Esophagus (tissue), 2 donors: ENCODE data around the gene ZNF28. TPM values are rescaled to one million over a fixed set of nuclear protein-coding genes. Genes with fewer than 3 reads are reported as not detected.
"Not testable (repeated sequence)": the region's sequence is repeated elsewhere in the genome, so short reads cannot be mapped to it uniquely, and the experiment has no call there.

Source experiments
- H3K27ac ChIP-seq, 2 donors: one replicate each; pipeline ENCODE4 v1.5.1; 2013; ENCODE audit warnings: low read depth in 2 of 2, mild to moderate bottlenecking in 2 of 2, inconsistent platforms in 1 of 2, low read length in 1 of 2, moderate library complexity in 1 of 2
- H3K27me3 ChIP-seq, 2 donors: one replicate each; pipeline ENCODE4 v1.6.1; 2013; ENCODE audit warnings: low read length in 2 of 2, control low read depth in 1 of 2, mild to moderate bottlenecking in 1 of 2; ENCODE audit not compliant: insufficient read depth in 2 of 2, control insufficient read depth in 1 of 2
- H3K36me3 ChIP-seq, 2 donors: one replicate each; pipeline ENCODE4 v1.6.1; 2013; ENCODE audit warnings: low read length in 1 of 2; ENCODE audit not compliant: control insufficient read depth in 2 of 2, insufficient read depth in 2 of 2
- H3K4me1 ChIP-seq, 2 donors: one replicate each; pipeline ENCODE4 v1.6.1; 2013; ENCODE audit warnings: low read length in 1 of 2; ENCODE audit not compliant: control insufficient read depth in 2 of 2, insufficient read depth in 2 of 2
- H3K4me3 ChIP-seq, 2 donors: one replicate each; pipeline ENCODE4 v1.5.1; 2013; ENCODE audit warnings: low read length in 2 of 2, mild to moderate bottlenecking in 2 of 2, low read depth in 1 of 2, moderate library complexity in 1 of 2
- H3K9me3 ChIP-seq, 2 donors: one replicate each; pipeline ENCODE4 v1.6.1; 2013; ENCODE audit warnings: mild to moderate bottlenecking in 2 of 2, low read depth in 1 of 2, low read length in 1 of 2, moderate library complexity in 1 of 2; ENCODE audit not compliant: control insufficient read depth in 2 of 2, insufficient read depth in 1 of 2
- WGBS, 2 donors: extraction: QIAGEN DNeasy Blood & Tissue Kit; methylation state at CpG; one replicate each; pipeline ENCODE4 v1.1.7; 2013; 5-methylcytosine and 5-hydroxymethylcytosine counted together
- polyA plus RNA-seq, 2 donors: library from polyadenylated mRNA; stranded (reverse); fragments of 200-250 nt; gene quantifications; one replicate each; pipeline ENCODE4 v1.2.3, GENCODE V29; 2013
- donor health status: healthy with polysubstance abuse.
- donor health status: Bipolar disorder and iron deficiency.

Gene ZNF28
- polyA plus RNA-seq, 2 donors = 2.3 to 2.6 TPM

- H3K27me3 ChIP-seq = no peaks in the 10 kb centered on the region
- WGBS, 2 donors = 90 to 94% methylated on average over 5 of the region's 5 CpGs
Observed at GRCh38 chr19:52825765-52826164, 4.3 kb upstream of the ZNF28 start.

GRCh38 chr19:52823676-52824075 is 2.2 kb upstream of the ZNF28 start:
- H3K36me3 ChIP-seq = no peaks in the 10 kb centered on the region
- no peak overlapping the region for H3K4me3 ChIP-seq
- peaks cover 0 to 2% of the 10 kb centered on the region in 2 donors for H3K9me3 ChIP-seq
- H3K4me1 ChIP-seq = no peaks in the 10 kb centered on the region
- 95% methylated on average over 12 of the region's 12 CpGs for WGBS, 2 donors
- H3K27me3 ChIP-seq = no peaks in the 10 kb centered on the region
- H3K27ac ChIP-seq = no peak overlapping the region

More at GRCh38 chr19:52825765-52826164, 4.3 kb upstream of the ZNF28 start:
- H3K9me3 ChIP-seq = peaks cover 0 to 2% of the 10 kb centered on the region in 2 donors
- no peaks in the 10 kb centered on the region for H3K4me1 ChIP-seq
- H3K36me3 ChIP-seq = no peaks in the 10 kb centered on the region
- H3K4me3 ChIP-seq = no peak overlapping the region
- no peak overlapping the region for H3K27ac ChIP-seq

GRCh38 chr19:52820472-52821203 is 795 bp downstream of the ZNF28 start:
- H3K36me3 ChIP-seq = not testable (repeated sequence)

GRCh38 chr19:52809801-52810200 is 11.6 kb downstream of the ZNF28 start:
- H3K36me3 ChIP-seq = peaks cover 3 to 12% of the 10 kb centered on the region in 2 donors
- no peak overlapping the region for H3K27ac ChIP-seq
- H3K4me3 ChIP-seq = no peak overlapping the region
- peaks cover 16 to 23% of the 10 kb centered on the region in 2 donors for H3K9me3 ChIP-seq
- WGBS, 2 donors = 96% methylated on average over 28 to 32 of the region's 32 CpGs
- H3K4me1 ChIP-seq = no peaks in the 10 kb centered on the region
- no peaks in the 10 kb centered on the region for H3K27me3 ChIP-seq

More at GRCh38 chr19:52820472-52821203, 795 bp downstream of the ZNF28 start:
- H3K9me3 ChIP-seq, H3K4me1 ChIP-seq, H3K27ac ChIP-seq, H3K27me3 ChIP-seq: not testable (repeated sequence)
- 7% methylated on average over 13 to 19 of the region's 19 CpGs for WGBS, 2 donors
- peak overlapping the region; percentile 65 to 80 for H3K4me3 ChIP-seq

GRCh38 chr19:52799950-52800640 is 21.3 kb downstream of the ZNF28 start:
- H3K36me3 ChIP-seq = peaks cover 8 to 13% of the 10 kb centered on the region in 2 donors
- not testable (repeated sequence) for H3K4me1 ChIP-seq, H3K27me3 ChIP-seq, H3K4me3 ChIP-seq, H3K27ac ChIP-seq
- 97 to 98% methylated on average over 9 of the region's 9 CpGs for WGBS, 2 donors
- peaks cover 15 to 43% of the 10 kb centered on the region in 2 donors for H3K9me3 ChIP-seq

GRCh38 chr19:52789440-52789839 is 32.0 kb downstream of the ZNF28 start:
- H3K27me3 ChIP-seq = no peaks in the 10 kb centered on the region
- no peak overlapping the region for H3K4me3 ChIP-seq
- 91 to 95% methylated on average over 6 of the region's 6 CpGs for WGBS, 2 donors
- H3K36me3 ChIP-seq = no peaks in the 10 kb centered on the region
- peaks cover 3 to 9% of the 10 kb centered on the region in 2 donors for H3K9me3 ChIP-seq
- H3K27ac ChIP-seq = no peak overlapping the region
- H3K4me1 ChIP-seq = peaks cover 0 to 3% of the 10 kb centered on the region in 2 donors

- Histone ChIP-seq H3K4me3 (peak within 1 kb of the TSS; percentile 49 to 77), H3K27ac (peak within 1 kb of the TSS; percentile 89 to 92)
- not testable (repeated sequence) for H3K9me3 ChIP-seq, H3K4me1 ChIP-seq, H3K27me3 ChIP-seq, H3K36me3 ChIP-seq
- WGBS, 2 donors = 2 to 3% methylated on average over 45 to 47 of the region's 47 CpGs
Observed at GRCh38 chr19:52786464-52787354, 34.7 kb downstream of the ZNF28 start, which contains the start of gene ZNF600. ZNF600 (minus strand) TSS chr19:52786791; CDS start chr19:52778888, 7,903 bp downstream.

- Histone ChIP-seq H3K9me3 (peaks cover 0 to 8% of the 10 kb centered on the region in 2 donors), H3K4me1 (peaks cover 0 to 3% of the 10 kb centered on the region in 2 donors), H3K27ac (peak overlapping the region; percentile 13 to 92), H3K36me3 (peaks cover 0 to 4% of the 10 kb centered on the region in 2 donors), H3K4me3 (peak overlapping the region; percentile 49 to 77), H3K27me3 (no peaks in the 10 kb centered on the region)
- 4 to 5% methylated on average over 23 of the region's 23 CpGs for WGBS, 2 donors
Observed at GRCh38 chr19:52786078-52786463, 35.4 kb downstream of the ZNF28 start.

GRCh38 chr19:52785506-52785905 is 35.9 kb downstream of the ZNF28 start:
- Histone ChIP-seq H3K4me3 (peak overlapping the region in 1 of 2 donors; percentile 49), H3K27me3 (no peaks in the 10 kb centered on the region), H3K4me1 (peaks cover 0 to 3% of the 10 kb centered on the region in 2 donors), H3K36me3 (peaks cover 0 to 6% of the 10 kb centered on the region in 2 donors), H3K27ac (no peak overlapping the region), H3K9me3 (peaks cover 0 to 10% of the 10 kb centered on the region in 2 donors)
- 86 to 90% methylated on average over 3 of the region's 3 CpGs for WGBS, 2 donors
